T follicular helper cell (primary cell): ENCODE results near the gene IL17REL.

Source experiments
- DNase-seq: peaks from one replicate; pipeline ENCODE4 v3.0.0-alpha.2; 2020; ENCODE audit warnings: low read depth

IL17REL gene

GRCh38 chr22:50046019-50046415 is 33.5 kb upstream of the IL17REL start:
- DNase-seq = no peak

GRCh38 chr22:50045211-50046018 is 32.9 kb upstream of the IL17REL start:
- no peak for DNase-seq

- DNase-seq = no peak
Measured at GRCh38 chr22:50044485-50045118, 32.0 kb upstream of the IL17REL start.

GRCh38 chr22:50041361-50042065 is 28.9 kb upstream of the IL17REL start:
- no peak for DNase-seq

- no peak for DNase-seq
Measured at GRCh38 chr22:50040717-50041116, 28.2 kb upstream of the IL17REL start.

- DNase-seq = no peak
Measured at GRCh38 chr22:50039669-50040443, 27.3 kb upstream of the IL17REL start.

GRCh38 chr22:50035976-50036724 is 23.6 kb upstream of the IL17REL start:
- no peak for DNase-seq

GRCh38 chr22:50035131-50035881 is 22.7 kb upstream of the IL17REL start:
- no peak for DNase-seq

- DNase-seq = no peak
Measured at GRCh38 chr22:50034126-50035081, 21.8 kb upstream of the IL17REL start.

GRCh38 chr22:50032941-50033601 is 20.5 kb upstream of the IL17REL start:
- no peak for DNase-seq

GRCh38 chr22:50032109-50032871 is 19.7 kb upstream of the IL17REL start:
- no peak for DNase-seq

GRCh38 chr22:50031189-50032091 is 18.9 kb upstream of the IL17REL start:
- no peak for DNase-seq

- DNase-seq = peak; percentile 76
Measured at GRCh38 chr22:50030297-50031188, 18.0 kb upstream of the IL17REL start.

- peak; percentile 27 for DNase-seq
Measured at GRCh38 chr22:50027639-50028537, 15.3 kb upstream of the IL17REL start.

- DNase-seq = no peak
Measured at GRCh38 chr22:50025993-50026392, 13.4 kb upstream of the IL17REL start.
